HG02870 (cell line): Measurements from ENCODE around the gene ZSWIM2.
"Not testable (repeated sequence)": the region's sequence is repeated elsewhere in the genome, so short reads cannot be mapped to it uniquely, and the experiment has no call there.

Experiments
- ATAC-seq: cut with Tn5 transposase; IDR thresholded peaks from one replicate; pipeline ENCODE4 v1.9.1; 2021; ENCODE audit warnings: mild to moderate bottlenecking, moderate library complexity; ENCODE audit not compliant: unreplicated experiment

The ZSWIM2 gene, protein sequence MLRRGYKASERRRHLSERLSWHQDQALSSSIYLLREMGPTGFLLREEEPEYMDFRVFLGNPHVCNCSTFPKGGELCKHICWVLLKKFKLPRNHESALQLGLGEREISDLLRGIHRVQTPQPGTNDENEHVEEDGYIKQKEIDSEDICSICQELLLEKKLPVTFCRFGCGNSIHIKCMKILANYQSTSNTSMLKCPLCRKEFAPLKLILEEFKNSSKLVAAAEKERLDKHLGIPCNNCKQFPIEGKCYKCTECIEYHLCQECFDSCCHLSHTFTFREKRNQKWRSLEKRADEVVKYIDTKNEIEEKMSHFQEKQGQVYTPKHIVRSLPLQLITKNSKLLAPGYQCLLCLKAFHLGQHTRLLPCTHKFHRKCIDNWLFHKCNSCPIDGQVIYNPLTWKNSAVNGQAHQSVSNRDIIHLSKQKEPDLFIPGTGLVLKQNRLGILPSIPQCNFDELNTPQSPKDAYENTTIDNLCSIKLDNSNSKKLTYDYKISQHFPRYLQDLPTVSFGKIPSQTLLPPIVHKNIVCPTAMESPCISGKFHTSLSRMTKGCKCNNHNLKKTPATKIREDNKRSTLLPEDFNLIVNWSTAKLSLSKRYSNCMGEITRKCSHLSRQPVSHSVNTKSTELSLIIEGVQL

DNA sequence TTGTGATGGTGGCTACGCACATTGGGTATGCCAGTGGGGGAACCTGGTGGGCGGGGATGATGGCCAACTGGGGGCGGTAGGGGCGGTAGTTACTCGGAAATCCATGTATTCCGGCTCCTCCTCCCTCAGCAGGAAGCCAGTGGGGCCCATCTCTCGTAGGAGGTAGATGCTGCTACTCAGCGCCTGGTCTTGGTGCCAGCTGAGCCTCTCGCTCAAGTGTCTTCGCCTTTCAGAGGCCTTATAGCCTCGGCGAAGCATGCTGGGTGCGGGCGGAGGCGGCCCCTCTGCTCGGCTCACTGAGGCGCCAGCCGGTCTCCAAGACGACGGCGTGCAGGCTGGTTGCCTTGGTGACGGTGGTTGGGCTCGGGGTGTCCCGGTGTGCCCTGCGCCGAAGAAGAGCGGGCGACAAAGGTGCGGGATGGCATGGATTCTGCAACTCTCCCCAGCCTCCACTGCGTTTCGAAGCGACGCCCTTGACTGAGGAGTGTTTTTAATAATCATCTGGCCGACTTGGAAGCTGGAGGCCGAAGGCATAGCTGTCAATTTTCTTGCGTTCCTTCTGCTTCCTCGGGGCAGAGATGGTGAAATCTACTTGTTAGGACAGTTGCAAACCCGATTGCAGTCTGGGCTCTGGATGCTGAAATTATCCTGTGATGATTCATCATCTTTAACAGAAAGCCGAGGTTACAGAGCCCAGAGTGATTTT is at the start of gene ZSWIM2:
TSS of gene ZSWIM2 (minus strand) at position 298 of the 706 bp plus-strand sequence. CDS start at position 258, 40 bp downstream.
- no peak for ATAC-seq

DNA sequence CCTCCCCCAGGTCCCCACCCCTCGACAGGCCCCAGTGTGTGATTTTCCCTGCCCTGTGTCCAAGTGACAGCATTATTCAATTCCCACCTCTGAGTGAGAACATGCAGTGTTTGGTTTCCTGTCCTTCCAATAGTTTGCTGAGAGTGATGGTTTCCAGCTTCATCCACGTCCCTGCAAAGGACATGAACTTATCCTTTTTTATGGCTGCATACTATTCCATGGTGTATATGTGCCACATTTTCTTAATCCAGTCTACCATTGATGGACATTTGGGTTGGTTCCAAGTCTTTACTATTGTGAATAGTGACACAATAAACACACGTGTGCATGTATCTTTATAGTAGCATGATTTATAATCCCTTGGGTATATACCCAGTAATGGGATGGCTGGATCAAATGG is 47.2 kb upstream of the ZSWIM2 start:
- not testable (repeated sequence) for ATAC-seq

DNA sequence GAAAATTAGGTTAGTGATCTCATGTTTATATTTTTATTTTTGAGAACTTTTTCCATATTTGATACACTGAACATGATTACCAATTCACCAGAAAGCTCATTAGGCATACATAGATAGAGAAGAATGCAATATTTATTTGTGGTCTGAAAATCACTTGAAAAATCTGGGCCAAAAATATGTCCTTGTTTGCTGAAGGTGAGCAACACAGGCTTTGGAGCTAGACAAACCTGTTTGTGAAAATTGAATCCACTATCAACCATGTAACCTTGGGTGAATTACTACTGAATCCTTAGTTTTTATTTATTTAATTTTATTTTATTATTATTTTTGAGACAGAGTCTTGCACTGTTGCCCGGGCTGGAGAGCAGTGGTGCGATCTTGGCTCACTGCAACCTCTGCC is 46.5 kb upstream of the ZSWIM2 start:
- no peak for ATAC-seq

DNA sequence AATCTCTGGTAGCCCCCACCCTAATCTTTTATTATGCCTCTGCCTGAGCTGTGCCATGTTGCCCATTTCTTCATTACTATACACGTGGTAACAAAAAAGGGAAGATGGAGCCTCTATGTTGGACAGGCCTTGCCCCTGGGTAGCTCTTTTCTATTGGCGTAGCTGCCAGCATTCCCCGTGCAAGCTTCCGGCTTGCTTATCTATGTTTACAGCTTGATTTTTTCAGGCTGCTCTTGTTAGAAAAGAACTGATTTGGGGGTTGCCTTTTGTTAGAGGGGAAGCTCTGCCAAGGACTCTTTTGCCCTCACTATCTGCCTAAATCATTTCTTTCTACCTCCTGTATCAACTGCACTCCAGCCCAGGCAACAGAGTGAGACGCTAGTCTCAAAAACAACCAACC is 45.5 kb upstream of the ZSWIM2 start:
- no peak for ATAC-seq

DNA sequence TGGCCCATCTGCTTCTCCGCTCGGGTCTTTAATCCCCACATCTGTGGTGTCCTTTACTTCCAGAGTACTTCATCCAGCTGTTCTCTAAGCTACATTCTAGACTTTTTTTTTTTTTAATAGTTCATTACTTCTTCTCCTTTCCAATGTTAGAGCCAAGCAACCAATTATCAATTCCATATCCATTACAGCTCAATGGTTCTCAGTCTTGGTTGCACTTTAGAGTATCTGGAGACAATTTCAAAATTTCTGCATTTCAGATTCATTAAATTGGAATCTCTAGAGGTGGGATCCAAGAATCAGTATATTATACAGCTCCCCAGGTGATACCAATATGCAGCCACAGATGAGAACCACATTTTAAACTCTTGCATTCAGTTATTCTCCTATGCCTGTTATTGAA is 43.9 kb upstream of the ZSWIM2 start:
- ATAC-seq, result no peak

DNA sequence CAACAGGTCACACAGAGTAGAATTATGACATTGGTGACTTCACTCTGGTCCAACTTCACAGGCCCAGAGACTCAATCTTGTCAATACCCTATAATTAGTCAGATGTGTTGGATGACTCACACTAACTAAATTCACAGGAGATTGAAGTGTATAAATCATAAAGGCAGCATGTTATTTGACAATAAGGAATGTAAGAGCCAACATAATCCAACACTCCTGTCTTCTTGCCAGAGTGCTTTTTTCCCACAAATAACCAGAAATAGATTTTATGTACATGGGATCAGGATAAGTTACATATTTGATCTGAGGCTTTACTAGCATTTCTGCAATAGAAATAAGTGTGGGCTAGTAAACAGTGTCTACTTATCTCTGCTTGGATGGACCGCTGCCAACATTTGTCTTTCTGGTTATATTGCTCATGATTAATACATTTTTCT is 42.2 kb upstream of the ZSWIM2 start:
- no peak for ATAC-seq

DNA sequence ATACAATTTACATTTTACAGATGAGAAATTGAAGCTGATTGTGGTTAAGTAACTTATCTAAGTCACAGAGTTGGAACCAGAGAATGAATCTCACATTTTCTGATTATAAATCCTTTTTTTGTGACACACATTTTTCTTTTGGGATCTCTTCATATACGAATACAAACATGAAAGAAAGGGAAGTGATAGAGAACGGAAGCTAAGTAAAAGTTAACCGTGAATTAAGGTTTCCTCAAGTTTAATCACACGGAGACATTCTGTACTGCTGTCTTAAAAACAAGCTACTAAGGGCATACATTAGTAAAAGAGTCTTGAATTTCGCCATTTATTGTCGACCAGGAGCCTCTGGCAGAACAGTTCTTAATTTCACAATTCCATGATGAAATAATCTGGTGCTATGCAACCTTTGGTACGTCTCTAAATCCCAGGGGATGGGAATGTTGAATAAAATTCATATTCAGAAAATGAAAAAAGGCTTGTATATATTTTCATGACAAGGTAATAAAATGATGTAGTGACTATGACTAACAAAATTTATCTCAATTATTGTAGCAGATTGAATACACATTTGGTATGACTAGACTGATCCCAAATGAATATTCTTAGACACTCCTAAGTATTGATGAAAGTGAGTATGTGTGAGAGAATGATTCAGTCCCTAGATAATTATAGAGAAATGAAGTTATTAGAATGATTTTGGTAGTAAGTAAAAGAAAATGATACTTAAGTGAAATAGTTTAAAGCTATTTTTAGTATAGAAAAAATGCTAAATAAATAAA is 40.3 kb upstream of the ZSWIM2 start:
- no peak for ATAC-seq

DNA sequence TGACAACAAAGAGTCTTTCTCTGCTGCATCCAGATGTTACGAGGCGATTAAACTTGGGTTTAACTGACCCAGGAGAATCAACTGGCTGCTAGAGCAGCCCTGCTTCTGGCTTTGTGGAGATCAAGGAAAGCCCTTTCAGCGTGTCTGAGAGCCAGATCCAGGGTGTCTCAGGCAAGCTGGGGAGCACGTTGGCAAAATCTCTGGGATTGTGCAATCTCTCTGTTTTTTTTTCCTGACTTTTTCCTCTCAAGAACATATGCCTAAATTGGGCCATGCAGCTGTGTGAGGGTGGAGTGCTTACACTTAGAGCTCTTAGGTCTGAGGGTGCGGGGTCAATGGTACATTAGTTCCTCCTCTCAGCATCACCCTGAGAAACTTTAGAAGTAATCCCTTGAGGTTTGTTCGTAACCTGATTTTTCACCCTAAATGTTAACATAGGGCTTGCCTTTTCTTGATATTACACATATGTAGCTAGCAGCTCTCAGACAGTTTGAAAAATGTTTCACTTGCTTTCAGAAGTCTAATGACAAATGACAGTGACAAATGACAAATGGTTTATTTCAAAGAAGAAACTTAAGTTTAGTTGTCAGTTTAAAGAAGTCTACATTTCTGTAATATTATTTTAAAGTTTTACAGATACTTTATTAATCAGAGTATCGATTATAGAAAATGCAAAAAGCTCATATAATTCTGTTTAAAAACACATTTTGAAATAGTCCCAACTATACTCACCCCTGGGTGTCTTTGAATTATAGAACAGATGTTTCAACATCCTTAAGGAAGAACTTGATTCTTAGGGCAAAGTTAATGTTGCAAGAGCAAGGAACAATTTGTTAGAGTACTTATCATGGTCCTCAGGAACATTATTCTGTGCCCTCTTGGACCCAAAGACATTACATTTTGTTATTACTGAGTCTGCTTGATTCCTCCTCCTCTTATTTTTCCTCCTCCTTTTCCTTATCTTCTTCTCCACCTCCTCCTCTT is 38.4 kb upstream of the ZSWIM2 start:
- ATAC-seq, result no peak

DNA sequence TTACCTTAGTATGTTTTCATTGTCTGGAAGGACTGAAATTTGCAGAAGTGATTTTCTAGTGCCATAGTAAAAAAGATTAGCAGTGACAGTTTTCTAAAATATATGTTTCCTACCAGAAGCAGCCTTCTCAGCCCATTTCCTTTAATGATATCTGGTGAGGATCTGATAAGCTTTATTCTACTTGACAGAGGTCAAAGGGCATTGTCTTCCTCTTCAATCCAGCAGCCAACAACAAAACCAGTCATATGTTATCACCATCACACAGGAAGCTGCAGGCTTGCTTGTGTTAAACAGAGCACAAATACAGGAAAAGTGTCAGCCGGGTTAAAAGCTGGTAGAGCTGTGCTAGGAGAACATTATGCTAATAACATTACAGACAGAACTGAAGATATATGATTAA is 35.6 kb upstream of the ZSWIM2 start:
- no peak for ATAC-seq

DNA sequence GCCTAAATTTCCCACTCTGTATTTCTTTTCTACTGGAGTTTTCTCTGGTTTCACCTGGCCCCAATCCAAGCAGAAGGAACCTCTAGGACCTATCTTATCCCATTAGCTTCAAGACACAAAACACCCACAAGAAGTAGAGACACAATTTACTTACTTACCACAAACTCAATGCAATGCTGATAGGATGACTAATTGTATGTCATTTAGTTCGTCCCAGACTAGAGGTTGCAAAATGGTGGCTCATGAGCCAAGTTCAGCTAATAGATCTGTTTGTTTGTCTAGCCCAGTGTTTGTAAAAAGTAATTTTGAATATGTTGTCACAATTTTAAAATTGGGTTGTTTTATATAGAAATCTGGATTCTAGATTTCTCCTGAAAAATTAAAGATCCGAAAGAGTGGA is 34.7 kb upstream of the ZSWIM2 start:
- ATAC-seq, result no peak

DNA sequence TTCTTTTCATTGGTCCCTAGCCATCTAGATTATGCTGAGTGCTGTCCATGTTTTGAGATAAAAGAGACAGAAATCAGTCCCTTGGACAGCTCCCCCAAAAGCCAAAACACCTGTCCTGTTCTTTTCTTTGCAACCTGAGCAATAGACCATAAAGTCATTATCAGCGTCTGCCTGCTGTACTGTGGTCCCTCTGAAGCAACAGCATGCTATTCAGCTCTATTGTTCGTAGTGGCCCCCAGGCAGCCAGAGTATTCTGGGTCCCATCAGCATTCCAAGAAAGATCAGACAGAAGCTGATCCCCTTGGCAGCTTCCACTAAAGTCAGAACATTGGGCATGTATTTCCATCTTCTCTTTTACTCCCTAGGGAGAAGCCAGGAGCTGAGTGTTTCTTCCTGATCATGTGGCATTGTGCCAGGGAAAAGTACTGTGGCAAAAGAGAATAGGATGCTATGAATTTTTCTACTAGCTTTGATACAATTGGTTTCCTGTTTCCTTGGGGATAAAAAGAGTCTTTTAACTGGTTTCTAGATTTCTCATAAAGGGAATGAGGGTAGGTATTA is 33.6 kb upstream of the ZSWIM2 start:
- ATAC-seq, result no peak

DNA sequence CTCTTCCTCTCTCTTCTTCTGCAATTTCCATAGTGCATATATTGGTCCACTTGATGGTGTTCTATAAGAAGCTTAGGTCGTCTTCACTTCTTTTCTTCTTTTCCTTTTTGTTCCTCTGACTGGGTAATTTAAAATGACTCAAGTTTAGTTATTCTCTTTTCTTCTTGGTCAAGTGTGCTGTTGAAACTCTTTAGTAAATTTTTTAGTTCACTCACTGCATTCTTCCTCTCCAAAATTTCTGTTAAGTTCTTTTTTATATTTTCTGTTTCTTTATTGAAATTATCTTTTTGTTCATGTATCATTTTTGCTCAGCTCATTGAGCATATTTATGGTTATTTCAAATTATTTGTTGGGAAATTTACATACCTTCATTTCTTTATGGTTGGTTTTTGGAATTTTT is 32.7 kb upstream of the ZSWIM2 start:
- no peak for ATAC-seq

DNA sequence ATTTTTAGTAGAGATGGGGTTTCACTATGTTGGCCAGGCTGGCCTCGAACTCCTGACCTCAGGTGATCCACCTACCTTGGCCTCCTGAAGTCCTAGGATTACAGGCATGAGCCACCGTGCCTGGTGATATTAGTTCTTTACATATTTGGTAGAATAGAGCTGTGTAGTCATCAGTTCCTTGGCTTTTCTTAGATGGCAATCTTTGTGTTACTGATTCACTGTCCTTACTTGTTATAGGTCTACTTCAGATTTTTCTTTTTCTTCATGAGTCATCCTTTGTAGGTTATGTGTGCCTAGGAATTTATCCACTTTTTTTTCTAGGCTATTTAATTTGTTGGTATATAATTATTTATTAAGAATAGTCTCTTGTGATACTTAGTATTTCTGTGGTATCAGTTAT is 30.3 kb upstream of the ZSWIM2 start:
- no peak for ATAC-seq

DNA sequence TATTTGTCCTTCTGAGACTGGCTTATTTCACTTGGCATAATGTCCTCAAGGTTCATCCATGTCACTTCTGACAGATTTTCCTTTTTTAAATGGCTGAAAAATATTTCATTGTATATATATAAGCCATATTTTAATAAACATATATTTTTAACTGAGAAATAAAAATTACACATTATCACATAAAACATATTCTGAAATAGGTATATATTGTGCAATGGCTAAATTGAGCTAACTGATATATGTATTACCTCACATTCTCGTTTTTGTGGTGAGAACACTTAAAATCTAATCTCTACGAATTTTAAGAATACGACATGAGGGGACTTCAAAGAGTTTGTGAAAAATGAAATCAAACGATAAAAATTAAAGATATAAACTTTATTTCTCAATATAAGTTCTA is 25.7 kb upstream of the ZSWIM2 start:
- no peak for ATAC-seq

DNA sequence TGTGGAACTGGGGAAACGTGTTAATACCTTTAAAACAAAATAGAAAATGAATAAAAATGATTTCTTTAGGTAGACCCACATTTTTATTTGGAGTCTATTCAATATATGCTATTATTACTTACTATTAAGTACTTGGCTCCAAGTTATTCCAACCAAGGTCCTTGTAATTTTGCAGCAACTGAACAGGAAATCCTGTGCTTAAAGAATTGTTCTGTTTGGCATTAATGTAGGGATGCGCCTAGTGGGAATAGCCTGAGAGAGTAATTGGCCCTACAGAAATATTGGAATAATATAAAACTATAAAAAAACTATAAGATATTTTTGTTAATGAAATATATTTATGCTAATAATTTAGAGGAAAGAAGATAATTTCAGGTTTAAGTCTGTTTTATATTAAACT is 22.9 kb upstream of the ZSWIM2 start:
- ATAC-seq, result no peak

DNA sequence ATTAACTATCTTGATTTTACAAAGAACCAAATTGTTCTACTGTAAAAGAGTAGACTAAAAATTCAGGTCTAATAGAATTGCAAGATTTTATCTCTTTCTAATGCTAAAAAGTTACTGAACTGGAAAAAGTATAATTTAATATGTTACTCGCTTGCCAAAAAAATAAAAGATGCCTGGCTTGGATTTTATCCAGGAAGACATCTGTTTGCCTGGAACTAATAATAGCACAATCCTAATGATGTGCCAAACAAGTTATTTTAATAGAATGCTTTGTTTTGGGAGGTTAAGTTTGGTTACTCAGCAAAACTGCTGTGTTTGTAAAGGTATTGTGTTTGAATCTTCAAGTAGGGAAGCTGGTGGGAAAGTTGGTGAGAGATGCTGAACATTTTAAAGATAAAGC is 19.4 kb upstream of the ZSWIM2 start:
- ATAC-seq, result no peak

DNA sequence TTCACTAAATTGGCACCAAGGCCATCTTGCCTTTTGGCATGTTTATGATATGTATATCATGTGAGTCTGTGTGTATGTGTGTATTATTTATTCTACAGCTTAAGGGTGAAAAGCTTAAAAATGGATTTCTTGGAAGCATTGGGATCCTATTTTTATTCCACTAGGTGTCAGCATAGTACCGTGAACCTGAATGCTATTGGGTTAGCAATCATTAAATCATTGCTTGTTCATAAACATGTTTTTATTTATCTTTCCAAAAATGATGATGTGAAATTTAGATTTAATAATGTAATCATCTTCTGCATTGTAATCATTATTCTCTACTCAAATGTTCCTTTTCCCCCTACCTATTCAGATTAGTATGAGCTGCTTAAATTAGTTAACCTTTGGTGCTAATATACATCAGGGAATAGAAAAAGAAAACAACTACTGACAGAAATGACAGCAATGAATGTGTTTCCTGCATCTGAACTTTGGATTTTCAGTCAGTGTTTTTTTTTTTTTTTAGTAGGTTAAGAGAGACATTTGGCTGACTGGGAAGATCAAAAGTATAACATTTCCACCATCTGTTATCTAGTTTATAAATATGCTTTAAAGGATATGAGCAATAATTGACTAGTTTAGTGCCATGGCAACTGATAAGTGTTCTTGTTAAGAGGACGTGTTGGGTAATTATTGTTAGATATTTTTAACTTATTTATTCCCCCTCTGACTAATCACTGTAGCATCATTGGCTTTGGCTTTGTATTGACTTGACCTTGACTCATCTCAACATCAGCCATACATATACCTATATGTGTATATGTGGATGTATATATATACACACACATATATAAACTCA is 14.1 kb upstream of the ZSWIM2 start:
- ATAC-seq, result peak; percentile 49

DNA sequence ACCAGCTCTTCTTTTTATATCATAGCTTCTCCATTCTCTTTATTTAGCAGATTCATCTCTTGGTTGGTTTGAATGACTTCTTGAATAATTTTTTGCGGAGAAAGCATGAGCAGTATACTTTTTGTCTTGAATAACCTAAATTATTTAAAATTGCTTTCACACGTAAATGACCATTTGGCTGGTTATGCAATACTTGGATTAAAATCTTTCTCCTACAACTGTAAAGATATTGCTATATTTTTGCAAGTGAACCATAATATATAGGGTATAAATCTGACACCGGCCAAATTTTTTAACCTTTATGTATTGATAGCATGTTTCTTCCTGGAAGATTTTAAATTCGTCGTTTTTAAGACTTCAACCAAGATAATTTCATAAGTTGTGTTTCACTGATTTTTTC is 6.2 kb upstream of the ZSWIM2 start:
- ATAC-seq, result no peak

DNA sequence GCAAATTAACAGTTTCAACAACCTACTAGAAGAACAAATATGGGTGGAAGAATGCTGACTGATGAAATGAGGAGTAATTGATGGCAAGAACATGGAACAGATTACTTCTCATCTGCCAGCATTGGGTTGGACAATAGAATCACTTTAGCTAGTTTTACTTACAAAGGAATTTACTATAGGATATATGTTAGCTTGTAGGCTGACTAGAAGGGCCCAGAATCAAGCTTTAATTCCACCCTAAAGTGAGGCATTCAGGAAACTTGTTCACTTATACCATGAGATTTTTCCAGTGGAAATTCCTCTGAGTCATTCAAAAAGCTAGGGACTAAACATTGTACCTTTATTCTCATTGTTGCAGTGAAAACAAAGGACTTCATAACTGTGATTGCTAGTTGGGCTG is 5.0 kb upstream of the ZSWIM2 start:
- ATAC-seq, result no peak
